Pancreas (tissue), 10 donors: Measurements from ENCODE around the gene PTBP3. TPM values are rescaled to one million over a fixed set of nuclear protein-coding genes. Genes with fewer than 3 reads are reported as not detected.
"Not testable (repeated sequence)": the region's sequence is repeated elsewhere in the genome, so short reads cannot be mapped to it uniquely, and the experiment has no call there.

ENCODE experiments used
- ATAC-seq, 4 donors: fragments of 200-7000 bp; cut with Tn5 transposase; one replicate each; pipeline versions ENCODE4 v1.8.0 to v1.9.1; 2020; ENCODE audit warnings: mild to moderate bottlenecking in 4 of 4, moderate library complexity in 4 of 4
- DNase-seq, 6 donors: peaks; one replicate each; pipeline ENCODE4 v3.0.0-alpha.2; 2020
- FAIRE-seq: peaks from 2 replicates; lab custom pipeline; 2012; peaks lifted over from hg19 to GRCh38; lab: Jason Lieb, UNC
- H3K27ac ChIP-seq, 4 donors: fragments of 200-600 bp; sonication (generic); 1 replicate in 3 of 4; 2 replicates in 1 of 4; pipeline versions ENCODE4 v1.5.0 to v1.8.0; 2020
- H3K27me3 ChIP-seq, 4 donors: fragments of 200-600 bp; one replicate each; pipeline ENCODE4 v1.8.0; 2021
- H3K36me3 ChIP-seq, 3 donors: fragments of 200-600 bp; sonication (generic) in 1 of 3; one replicate each; pipeline versions ENCODE4 v1.5.0 to v1.8.0; 2020 to 2021
- H3K4me1 ChIP-seq, 3 donors: fragments of 200-600 bp; one replicate each; pipeline ENCODE4 v1.8.0; 2021
- H3K4me3 ChIP-seq, 4 donors: fragments of 200-600 bp; sonication (generic) in 2 of 4; one replicate each; pipeline versions ENCODE4 v1.5.0 to v1.8.0; 2020 to 2021
- H3K9me3 ChIP-seq, 4 donors: fragments of 200-600 bp; one replicate each; pipeline ENCODE4 v1.8.0; 2021
- CTCF ChIP-seq, 4 donors: fragments of 200-600 bp; sonication (generic) in 3 of 4; IDR thresholded peaks; one replicate each; pipeline versions ENCODE4 v1.5.0 to v1.8.0; 2021; ENCODE audit warnings: antibody characterized with exemption in 4 of 4
- WGBS, 2 donors: extraction: QIAGEN DNeasy Blood & Tissue Kit; methylation state at CpG; one replicate each; pipeline ENCODE4 v1.1.7; 2013; 5-methylcytosine and 5-hydroxymethylcytosine counted together
- intact Hi-C, 3 donors: fragments of 100-400 bp; cut with DNase I; formaldehyde crosslinking; loops; one replicate each; pipeline versions ENCODE4 v1.11.1 to v1.14.2; 2022
- polyA plus RNA-seq, 2 donors: library from polyadenylated mRNA; stranded (reverse); fragments of 200-250 nt; gene quantifications; one replicate each; pipeline ENCODE4 v1.2.3, GENCODE V29; 2013
- total RNA-seq, 6 donors: library from RNA; stranded (reverse); fragmentation: NEBNext Ultra II Directional in 4 of 6; extraction: Animal tissue kit (Norgen Biotek cat#: 25700) in 4 of 6; gene quantifications; one replicate each; pipeline versions ENCODE4 v1.2.1 to v1.2.4, GENCODE V29; 2021 to 2023
- donor health status: healthy with polysubstance abuse.
- donor health status: DM: no; HTN: no; CAD: no; lungs with moderate emphysema.
- donor health status: DM: no; HTN: no; CAD: no.
- donor health status: control.
- donor health status: control.
- donor health status: Bipolar disorder and iron deficiency.
- donor health status: DM: yes; HTN: yes; CAD: no.
- donor health status: DM: no; HTN: no; CAD: no.
- donor health status: DM: no; HTN: no; CAD: no.
- donor health status: DM: yes; HTN: yes; CAD: no.

The PTBP3 gene
- total and polyA plus RNA-seq, 8 donors = 4.4 to 51.5 (median 28.3) TPM

- H3K36me3 ChIP-seq = no peaks in the 10 kb centered on the region
Observed at GRCh38 chr9:112283582-112284253, 49.7 kb downstream of the PTBP3 start.

GRCh38 chr9:112282841-112283240 lies 50.6 kb downstream of the PTBP3 start:
- H3K4me1 ChIP-seq, H3K36me3 ChIP-seq, FAIRE-seq, intact Hi-C loops, DNase-seq, H3K9me3 ChIP-seq, H3K27me3 ChIP-seq, H3K27ac ChIP-seq, H3K4me3 ChIP-seq, ATAC-seq: not testable (repeated sequence)
- 97 to 98% methylated on average over 3 of the region's 3 CpGs for WGBS, 2 donors

More at GRCh38 chr9:112283582-112284253, 49.7 kb downstream of the PTBP3 start:
- no peak for DNase-seq
- 98 to 99% methylated on average over 6 of the region's 6 CpGs for WGBS, 2 donors
- FAIRE-seq = no peak
- no peak overlapping the region for H3K4me3 ChIP-seq
- intact Hi-C loops = no loop called here
- no peak for TF ChIP-seq CTCF (IDR thresholded peaks at IDR 0.05)
- H3K27ac ChIP-seq = no peak overlapping the region
- H3K9me3 ChIP-seq = no peaks in the 10 kb centered on the region
- no peaks in the 10 kb centered on the region for H3K27me3 ChIP-seq
- H3K4me1 ChIP-seq = no peaks in the 10 kb centered on the region
- ATAC-seq = no peak

- H3K27ac ChIP-seq = no peak overlapping the region
- DNase-seq (no peak), ATAC-seq (no peak), FAIRE-seq (no peak)
- WGBS, 2 donors = 93 to 98% methylated on average over 2 of the region's 2 CpGs
- H3K4me3 ChIP-seq = no peak overlapping the region
- no peaks in the 10 kb centered on the region for H3K27me3 ChIP-seq
- no peaks in the 10 kb centered on the region for H3K9me3 ChIP-seq
- H3K36me3 ChIP-seq = no peaks in the 10 kb centered on the region
- no peak for TF ChIP-seq CTCF (IDR thresholded peaks at IDR 0.05)
- intact Hi-C loops = no loop called here
- H3K4me1 ChIP-seq = peaks cover 0 to 4% (median 0%) of the 10 kb centered on the region in 3 donors
Observed at GRCh38 chr9:112280904-112281303, 52.5 kb downstream of the PTBP3 start.

- Histone ChIP-seq H3K36me3 (no peaks in the 10 kb centered on the region), H3K4me3 (no peak overlapping the region), H3K4me1 (peaks cover 0 to 4% (median 0%) of the 10 kb centered on the region in 3 donors), H3K27me3 (no peaks in the 10 kb centered on the region), H3K9me3 (no peaks in the 10 kb centered on the region), H3K27ac (no peak overlapping the region)
- intact Hi-C loops = no loop called here
- ATAC-seq = no peak
- no peak for TF ChIP-seq CTCF (IDR thresholded peaks at IDR 0.05)
- DNase-seq = no peak
- FAIRE-seq = no peak
Observed at GRCh38 chr9:112279501-112279900, 53.9 kb downstream of the PTBP3 start.

- no peaks in the 10 kb centered on the region for H3K9me3 ChIP-seq
- DNase-seq (no peak), ATAC-seq (peak in 1 of 4 donors; percentile 43), FAIRE-seq (no peak)
- H3K27me3 ChIP-seq = no peaks in the 10 kb centered on the region
- no peaks in the 10 kb centered on the region for H3K36me3 ChIP-seq
- WGBS, 2 donors = 29 to 36% methylated on average over 3 of the region's 3 CpGs
- peaks cover 0 to 4% (median 0%) of the 10 kb centered on the region in 3 donors for H3K4me1 ChIP-seq
- intact Hi-C loops = no loop called here
- no peak for TF ChIP-seq CTCF (IDR thresholded peaks at IDR 0.05)
- no peak overlapping the region for H3K4me3 ChIP-seq
- no peak overlapping the region for H3K27ac ChIP-seq
Observed at GRCh38 chr9:112278152-112278551, 55.3 kb downstream of the PTBP3 start.
